LHCN-M2 (cell line): ENCODE data around the gene A2ML1. TPM values are rescaled to one million over a fixed set of nuclear protein-coding genes. Genes with fewer than 3 reads are reported as not detected.
"Not testable (repeated sequence)": the region's sequence is repeated elsewhere in the genome, so short reads cannot be mapped to it uniquely, and the experiment has no call there.

ENCODE experiments used
- DNase-seq: peaks from one replicate; pipeline ENCODE4 v3.0.0-alpha.2; 2012; ENCODE audit warnings: low read depth
- total RNA-seq: library from RNA; depleted of rRNA; stranded (reverse); fragments of >200 nt; gene quantifications from 2 replicates; pipeline ENCODE4 v1.2.3, GENCODE V29; 2014; rRNA removed

The A2ML1 gene
- total RNA-seq, 1 experiment from 2014 or later, result not detected

DNA sequence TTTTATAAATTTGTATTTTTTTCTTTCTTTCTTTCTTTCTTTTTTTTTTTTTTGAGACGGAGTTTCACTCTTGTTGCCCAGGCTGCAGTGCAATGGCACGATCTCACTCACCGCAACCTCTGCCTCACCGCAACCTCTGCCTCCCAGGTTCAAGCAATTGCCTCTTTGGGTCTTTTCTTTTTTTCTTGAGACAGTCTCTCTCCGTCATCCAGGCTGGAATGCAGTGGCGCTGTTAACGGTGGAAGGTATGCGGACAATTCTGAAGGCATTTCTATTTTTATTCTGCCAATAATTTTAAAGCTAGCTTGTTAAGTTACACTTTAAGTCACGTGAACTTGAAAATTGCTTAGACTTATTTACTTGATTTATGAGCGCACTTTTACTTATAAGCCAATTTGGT is 83.1 kb downstream of the A2ML1 start:
- DNase-seq, result no peak

DNA sequence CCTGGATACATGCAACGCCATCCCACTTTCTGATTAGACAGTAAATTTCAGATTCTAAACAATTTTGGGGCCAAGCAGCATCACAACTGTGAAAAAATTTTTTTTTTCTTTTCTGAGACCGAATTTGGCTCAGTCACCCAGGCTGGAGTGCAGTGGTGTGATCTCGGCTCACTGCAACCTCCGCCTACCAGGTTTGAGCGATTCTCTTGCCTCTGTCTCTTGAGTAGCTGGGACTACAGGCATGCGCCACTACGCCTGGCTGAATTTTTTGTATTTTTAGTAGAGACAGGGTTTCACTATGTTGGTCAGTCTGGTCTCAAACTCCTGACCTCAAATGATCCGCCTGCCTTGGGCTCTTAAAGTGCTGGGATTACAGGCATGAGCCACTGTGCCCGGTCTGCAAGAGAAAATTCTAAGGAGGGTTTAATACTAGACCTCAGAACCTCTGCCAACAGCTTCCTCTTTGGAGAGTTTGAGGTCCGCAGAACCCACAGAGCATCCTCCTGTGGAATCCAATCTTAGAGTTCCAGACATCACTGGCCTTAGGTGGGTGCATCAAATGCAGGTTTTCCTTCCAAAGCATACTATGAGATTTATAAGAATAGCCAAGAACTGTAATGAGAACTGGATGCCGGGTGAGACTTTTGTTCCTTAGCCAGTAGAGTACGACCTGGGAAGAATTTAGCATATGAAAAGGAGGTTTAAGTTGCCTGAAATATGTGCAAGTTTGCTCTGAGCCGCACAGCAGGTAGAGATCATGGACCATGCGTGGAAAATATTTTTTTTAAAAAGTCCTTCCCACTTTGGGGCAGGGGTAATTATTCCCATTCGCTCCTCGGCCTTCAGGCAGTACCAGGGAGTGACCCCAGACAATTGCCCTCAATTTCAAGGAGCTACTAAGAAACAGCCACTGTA is 84.1 kb downstream of the A2ML1 start:
- DNase-seq, result no peak

DNA sequence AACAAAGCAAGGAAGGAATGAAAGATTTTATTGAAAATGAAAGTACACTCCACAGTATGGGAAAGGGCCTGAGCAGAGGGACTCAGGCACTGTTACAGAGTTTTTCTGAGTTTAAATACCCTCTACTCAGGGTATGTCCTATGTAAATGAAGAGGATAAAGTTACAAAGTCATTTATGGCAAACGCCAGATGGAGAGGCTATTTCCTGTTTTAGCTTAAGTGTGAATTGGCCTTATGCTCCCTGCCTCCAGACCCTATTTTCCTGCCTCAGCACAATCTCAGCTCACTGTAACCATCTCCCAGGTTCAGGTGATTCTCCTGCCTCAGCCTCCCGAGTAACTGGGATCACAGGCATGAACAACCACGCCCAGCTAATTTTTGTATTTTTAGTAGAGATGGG is 85.1 kb downstream of the A2ML1 start:
- no peak for DNase-seq

DNA sequence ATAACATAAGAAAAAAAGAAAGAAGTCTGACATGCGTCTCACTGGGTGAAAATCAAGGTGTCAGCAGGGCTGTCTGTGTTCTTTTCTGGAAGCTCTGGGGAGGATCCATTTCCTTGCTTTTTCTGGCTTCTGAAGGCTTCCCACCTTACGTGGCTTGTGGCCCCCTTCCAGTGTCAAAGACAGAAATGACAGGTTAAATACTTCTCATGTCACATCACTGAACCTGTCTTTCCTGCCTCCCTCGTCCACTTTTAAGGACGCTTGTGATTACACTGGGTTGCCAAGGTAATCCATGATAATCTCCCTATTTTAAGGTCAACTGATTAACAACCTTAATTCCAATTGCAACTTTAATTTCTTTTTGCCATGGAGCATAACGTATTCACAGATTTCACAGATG is 87.3 kb downstream of the A2ML1 start:
- DNase-seq, result no peak

DNA sequence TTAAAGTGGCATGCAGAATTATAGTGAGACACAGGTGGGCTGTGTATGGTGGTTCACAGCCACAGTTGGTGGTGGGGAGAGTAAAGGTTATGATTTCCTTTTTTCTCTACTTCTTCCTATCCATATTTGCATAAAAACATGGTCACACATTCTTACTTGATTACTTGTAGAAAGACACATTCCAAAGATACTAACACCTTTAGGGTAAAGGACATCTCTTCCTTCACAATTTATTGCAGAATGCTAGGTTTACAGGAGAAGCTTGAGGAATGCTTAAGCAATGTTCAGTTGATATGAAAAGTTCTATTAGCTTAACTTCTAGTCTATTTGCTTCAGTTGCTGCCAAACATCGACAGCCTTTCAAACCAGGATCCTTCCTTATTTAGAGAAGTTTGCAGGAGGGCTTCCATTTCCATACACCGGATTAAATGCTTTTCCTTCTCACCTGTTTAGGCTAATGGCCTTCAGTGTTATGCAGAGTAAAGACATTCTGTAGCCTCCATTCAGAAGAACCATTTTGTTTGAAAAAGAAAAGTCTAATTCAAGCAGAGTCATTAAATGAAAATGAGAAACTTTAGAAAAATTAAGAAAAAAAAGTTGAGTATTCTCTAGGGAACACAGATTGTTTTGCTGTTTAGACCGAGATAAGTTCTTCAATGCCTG is 89.3 kb downstream of the A2ML1 start:
- no peak for DNase-seq

DNA sequence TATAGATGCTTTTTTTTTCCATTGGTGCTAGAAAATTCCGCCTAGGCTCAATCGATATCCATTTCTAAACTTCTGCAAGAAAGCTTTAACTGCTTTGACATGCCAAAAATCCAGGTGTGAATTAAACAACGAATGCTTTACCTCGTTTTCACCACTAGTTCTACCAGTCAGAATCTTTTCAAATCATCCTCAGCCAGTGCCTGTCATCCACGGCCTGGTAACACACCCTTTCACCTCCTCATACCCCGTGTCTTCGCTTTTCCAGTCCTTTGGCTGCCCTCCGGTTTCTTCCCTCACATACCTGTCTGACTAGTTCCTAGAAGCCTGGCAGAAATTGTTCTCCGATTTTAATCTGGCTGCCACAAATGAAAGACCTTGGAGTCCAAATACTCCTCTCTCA is 90.5 kb downstream of the A2ML1 start:
- peak; percentile 4 for DNase-seq

DNA sequence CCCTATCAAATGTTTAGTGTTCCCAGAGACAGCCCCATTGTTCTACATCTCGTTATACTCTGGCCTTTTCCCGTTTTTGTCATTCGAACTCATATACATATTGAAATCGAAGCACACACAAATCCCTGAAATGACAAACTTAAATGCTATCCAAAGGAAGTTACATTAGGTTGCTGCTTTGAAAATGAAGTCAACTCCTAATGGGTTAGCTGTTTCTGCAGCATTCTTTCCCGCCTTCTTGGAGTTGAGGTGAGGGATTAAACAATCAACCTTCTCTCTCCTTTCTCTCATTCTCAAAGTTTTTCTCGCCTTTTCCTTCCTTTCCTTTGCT is 91.2 kb downstream of the A2ML1 start:
- no peak for DNase-seq

DNA sequence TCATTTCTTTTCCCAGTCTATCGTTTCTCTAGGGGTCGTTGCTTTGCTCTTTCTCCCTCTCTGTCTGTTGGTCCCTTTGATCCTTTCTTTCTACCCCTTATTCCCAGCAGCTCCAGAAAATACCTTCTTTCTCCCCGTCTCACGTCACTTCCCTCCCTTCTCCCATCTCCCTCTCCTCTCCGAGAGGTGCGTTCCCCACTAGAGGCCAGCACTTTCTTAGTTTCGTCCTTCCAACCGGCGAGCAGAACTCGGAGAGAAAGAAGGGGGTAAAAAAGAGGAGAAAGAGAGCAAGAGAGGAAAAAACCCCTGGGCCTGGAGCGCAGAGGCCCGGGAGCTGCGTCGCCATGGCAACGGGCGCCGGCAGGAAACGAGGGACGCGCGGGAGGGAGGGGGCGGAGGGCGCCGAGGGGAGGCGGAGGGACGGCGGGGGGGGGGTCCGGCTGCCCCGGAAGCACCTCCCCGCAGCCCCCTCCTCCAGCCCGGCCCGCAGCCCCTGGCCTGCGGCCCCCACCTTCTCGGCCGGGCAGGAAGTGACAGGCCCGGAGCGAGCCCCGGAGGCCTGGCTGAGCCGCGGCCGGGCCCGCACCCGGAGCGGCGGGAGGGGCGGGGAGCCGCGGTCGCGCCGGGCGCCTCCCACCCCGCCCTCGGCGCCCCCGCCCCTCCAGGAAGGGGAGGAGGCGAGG is 91.8 kb downstream of the A2ML1 start, which contains the start of gene PHC1:
Gene PHC1 (plus strand): TSS at position 477 of the 683 bp plus-strand sequence. CDS start 3,169 bp downstream, outside the sequence.
- peak; percentile 75 for DNase-seq

DNA sequence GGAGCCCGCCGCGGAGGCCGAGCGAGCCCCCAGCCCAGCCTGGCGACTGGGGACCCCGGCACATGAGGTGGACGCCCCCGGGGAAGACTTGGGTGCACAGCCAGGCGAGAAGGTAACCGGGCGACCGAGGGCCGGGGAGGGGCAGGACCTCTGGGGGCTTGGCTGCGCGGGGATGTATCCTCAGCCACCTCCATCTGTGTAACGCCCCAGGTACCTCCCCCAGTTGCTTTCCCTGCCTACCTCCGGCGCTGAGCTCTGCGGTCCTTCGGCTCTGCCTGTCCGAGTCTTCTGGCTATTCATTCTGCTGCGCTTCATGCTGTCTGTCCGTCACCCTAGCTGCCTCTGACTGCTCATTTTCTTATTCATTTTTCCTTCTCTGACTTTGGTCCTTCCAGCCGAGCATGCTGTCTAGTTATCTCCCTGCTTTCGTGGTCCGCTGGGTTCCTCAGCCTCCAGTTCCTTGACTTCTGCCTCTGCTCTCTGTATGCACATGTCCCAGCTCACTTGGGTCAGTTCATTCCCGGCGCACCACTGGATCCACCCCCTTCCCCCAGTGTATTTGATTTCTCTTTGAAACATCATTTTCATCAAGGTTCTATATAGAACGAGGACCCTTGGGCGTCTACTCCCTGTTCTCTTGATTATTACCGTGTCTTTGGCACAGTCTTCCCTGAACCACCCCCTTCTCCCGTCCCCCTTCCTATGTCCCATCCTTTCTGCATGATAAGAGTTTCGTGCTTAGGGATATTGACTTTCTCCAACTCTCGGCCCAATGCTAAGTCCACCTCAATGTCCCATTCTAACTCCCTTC is 92.5 kb downstream of the A2ML1 start:
- DNase-seq, result peak; percentile 42

DNA sequence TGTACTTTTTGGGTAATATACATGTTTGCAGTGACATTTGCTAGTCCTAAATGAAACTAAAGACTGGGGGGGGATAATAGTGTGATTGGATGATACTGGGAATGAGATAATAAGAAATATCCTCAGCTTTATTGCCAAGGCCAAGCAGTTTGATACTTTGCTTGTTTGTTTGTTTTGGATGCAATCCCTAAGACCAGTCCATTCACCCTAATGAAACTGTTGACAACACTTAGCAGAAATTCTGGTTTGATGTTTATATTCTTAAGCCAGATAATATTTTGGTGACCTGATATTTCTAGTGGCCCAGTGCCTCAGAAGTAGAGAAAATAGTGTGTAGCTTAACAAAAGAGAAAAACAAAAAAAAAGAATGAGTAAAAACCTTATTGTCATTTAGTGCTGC is 93.7 kb downstream of the A2ML1 start:
- no peak for DNase-seq

DNA sequence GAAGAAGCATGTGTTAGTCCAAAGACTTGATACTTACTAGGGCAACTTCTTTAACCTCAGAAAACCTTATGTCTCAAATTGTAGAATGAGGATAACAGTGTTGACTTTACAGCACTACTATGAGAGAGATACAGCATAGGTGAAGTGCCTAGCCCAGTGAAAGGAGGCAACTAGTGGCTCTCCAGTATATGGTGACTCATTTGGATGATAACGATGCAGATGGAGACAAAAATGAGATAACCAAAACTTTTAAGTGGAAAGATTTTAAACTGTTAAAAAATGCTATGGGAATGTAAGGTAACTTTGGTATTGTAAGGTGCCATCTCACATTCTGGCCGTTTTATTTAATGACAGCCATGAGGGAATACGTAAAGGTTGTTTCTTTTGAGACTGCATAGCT is 94.6 kb downstream of the A2ML1 start:
- DNase-seq, result no peak

DNA sequence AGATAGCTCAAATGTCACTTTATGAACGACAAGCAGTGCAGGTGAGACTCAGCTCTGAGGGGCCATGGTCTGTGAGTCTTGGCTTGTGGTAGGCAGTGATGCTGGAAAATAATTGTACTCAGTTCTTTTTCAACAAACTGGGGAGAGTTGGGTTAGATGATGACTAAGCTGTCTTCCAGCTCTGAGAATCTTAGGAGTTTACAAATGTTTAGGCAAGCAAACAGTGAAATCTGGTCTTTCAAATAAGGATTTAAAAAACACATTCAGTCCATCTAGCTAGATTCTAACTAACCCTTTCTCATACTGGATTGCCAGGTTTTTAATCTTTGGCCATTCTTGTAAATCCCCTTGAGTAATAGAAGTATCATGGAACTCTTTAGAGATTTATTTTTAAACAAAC is 95.3 kb downstream of the A2ML1 start:
- no peak for DNase-seq

DNA sequence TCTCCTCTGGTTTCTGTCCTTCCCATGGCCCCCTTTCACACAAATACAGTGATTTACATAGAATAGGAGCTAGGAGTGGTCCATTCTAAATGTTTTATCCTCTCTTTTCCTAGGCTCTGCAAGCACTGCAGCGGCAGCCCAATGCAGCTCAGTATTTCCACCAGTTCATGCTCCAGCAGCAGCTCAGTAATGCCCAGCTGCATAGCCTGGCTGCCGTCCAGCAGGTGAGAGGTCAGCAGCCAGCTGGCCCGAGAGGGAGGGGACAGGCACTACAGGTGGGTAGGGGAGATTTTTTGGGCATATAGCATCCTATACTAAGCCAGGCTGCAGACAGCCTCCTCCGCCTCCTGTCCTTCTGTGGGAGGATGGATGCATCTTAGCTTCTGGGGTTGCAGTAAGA is 97.2 kb downstream of the A2ML1 start:
- not testable (repeated sequence) for DNase-seq

DNA sequence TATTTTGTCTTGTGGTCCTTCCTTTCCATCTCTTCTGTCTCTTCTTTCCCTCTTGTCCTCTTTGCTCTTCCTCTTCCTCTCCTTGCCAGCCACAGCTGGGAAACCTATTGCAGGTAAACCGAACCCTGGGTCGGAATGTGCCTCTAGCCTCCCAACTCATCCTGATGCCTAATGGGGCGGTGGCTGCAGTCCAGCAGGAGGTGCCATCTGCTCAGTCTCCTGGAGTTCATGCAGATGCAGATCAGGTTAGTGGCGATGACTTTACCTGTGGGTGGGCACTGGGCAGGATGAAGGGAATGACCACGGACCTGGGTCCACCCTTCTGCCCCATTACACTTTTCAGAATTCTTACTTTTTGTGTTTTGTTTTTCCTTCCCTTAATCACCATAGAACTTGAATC is 100.1 kb downstream of the A2ML1 start:
- no peak for DNase-seq

Other genes starting within 250 kb of the A2ML1 start
- not detected in 2 replicates for gene AICDA, start 209.8 kb upstream of the A2ML1 start, total RNA-seq
- gene MFAP5, start 159.8 kb upstream of the A2ML1 start, total RNA-seq, result 22.7 and 25.8 TPM in 2 replicates
- gene RIMKLB, start 124.6 kb upstream of the A2ML1 start, total RNA-seq, result 15.7 and 20.0 TPM in 2 replicates
- 11.6 and 18.7 TPM in 2 replicates for gene PHC1, start 91.9 kb downstream of the A2ML1 start, total RNA-seq
- 149 and 156 TPM in 2 replicates for gene M6PR, start 127.0 kb downstream of the A2ML1 start, total RNA-seq
- gene KLRG1, start 166.9 kb downstream of the A2ML1 start, total RNA-seq, result 0.19 and 0.52 TPM in 2 replicates